GM13976 (cell line): ENCODE data around the gene ZNRF4.
A peak's percentile ranks its signal among the peaks of the same experiment; 100 is the strongest.
"Not testable (repeated sequence)": the region's sequence is repeated elsewhere in the genome, so short reads cannot be mapped to it uniquely, and the experiment has no call there.

Source experiments
- DNase-seq: peaks from one replicate; pipeline ENCODE4 v3.0.0; 2012; ENCODE audit warnings: low spot score
- CTCF ChIP-seq: IDR thresholded peaks from 2 replicates; pipeline ENCODE4 v1.5.1; 2012; ENCODE audit warnings: borderline replicate concordance, mild to moderate bottlenecking; ENCODE audit not compliant: insufficient read depth; ENCODE audit errors: extremely low read depth, missing control alignments, control extremely low read depth
- in situ Hi-C: fragments of 300-500 bp; cut with MboI; formaldehyde crosslinking; loops from one replicate; pipeline ENCODE4 v1.12.0; 2022; ENCODE audit warnings: low sequenced_read_pairs, mixed read lengths, inconsistent platforms; ENCODE audit not compliant: unreplicated experiment

Gene ZNRF4

GRCh38 chr19:5479958-5480357, 24.7 kb downstream of the ZNRF4 start:
- DNase-seq = no peak
- in situ Hi-C loops = no loop called here
- TF ChIP-seq CTCF = no peak

- in situ Hi-C loops = no loop called here
- peak; percentile 70 for DNase-seq
- TF ChIP-seq CTCF = peak; percentile 30
These were observed 25.2 kb downstream of the ZNRF4 start for GRCh38 chr19:5480427-5480836.

- no peak for TF ChIP-seq CTCF
- DNase-seq = no peak
- in situ Hi-C loops = no loop called here
These were observed 26.7 kb downstream of the ZNRF4 start for GRCh38 chr19:5481957-5482356.

- DNase-seq = no peak
- no peak for TF ChIP-seq CTCF
- in situ Hi-C loops = no loop called here
These were observed 29.4 kb downstream of the ZNRF4 start for GRCh38 chr19:5484398-5485285.

- TF ChIP-seq CTCF = no peak
- in situ Hi-C loops = no loop called here
- no peak for DNase-seq
These were observed 30.0 kb downstream of the ZNRF4 start for GRCh38 chr19:5485286-5485636.

GRCh38 chr19:5485658-5486057, 30.4 kb downstream of the ZNRF4 start:
- in situ Hi-C loops, DNase-seq: not testable (repeated sequence)

- no peak for DNase-seq
- TF ChIP-seq CTCF = no peak
- in situ Hi-C loops = no loop called here
These were observed 32.0 kb downstream of the ZNRF4 start for GRCh38 chr19:5487222-5487621.
